ENCODE results near the gene SHE. TPM values are rescaled to one million over a fixed set of nuclear protein-coding genes. Genes with fewer than 3 reads are reported as not detected.

The SHE gene
- total RNA-seq, 1 experiment from 2014 or later = not detected

GRCh38 chr1:154453161-154453560 is 49.1 kb downstream of the SHE start:
- Histone ChIP-seq H3K9me3 (ENCODE audit: control insufficient read depth in 1 of 2, insufficient read depth in 1 of 2, low read depth in 1 of 2, low read length in 2 of 2) (no peaks in the 10 kb centered on the region), H3K79me2 (ENCODE audit: insufficient read depth, low read length) (no peaks in the 10 kb centered on the region), H3K27me3 (ENCODE audit: insufficient read depth, low read length) (no peaks in the 10 kb centered on the region), H3K4me1 (ENCODE audit: control insufficient read depth in 1 of 2, insufficient read depth in 2 of 2, low read length in 2 of 2) (peaks cover 6 to 10% of the 10 kb centered on the region in 2 experiments; a peak in 2 of 4 replicates), H3K4me2 (ENCODE audit: low read length) (no peak overlapping the region), H3K27ac (ENCODE audit: low read depth, low read length) (no peak overlapping the region), H3K4me3 (replicated peaks in 1 of 2; ENCODE audit: low read depth in 1 of 2, low read length in 2 of 2) (no peak overlapping the region), H3K9me2 (ENCODE audit: insufficient read depth) (no peaks in the 10 kb centered on the region), H2AFZ (ENCODE audit: low read depth, low read length, poor library complexity, severe bottlenecking) (no peak overlapping the region), H4K20me1 (ENCODE audit: insufficient read depth) (no peaks in the 10 kb centered on the region), H3K9ac (ENCODE audit: low read length) (no peak overlapping the region), H3K36me3 (ENCODE audit: control insufficient read depth in 1 of 2, insufficient read depth in 2 of 2, low read length in 2 of 2) (no peaks in the 10 kb centered on the region)
- CTCF ChIA-PET = interaction anchor here (1.1 kb wide), 1 partner anchor 127 kb away, joined by 3 read pairs; no protein-coding TSS in a partner anchor
- DNase-seq (ENCODE audit: low read depth, low spot score) (no peak), ATAC-seq (no peak)
- POLR2A ChIA-PET = no interaction called here
- intact Hi-C loops (cut with micrococcal nuclease) = no loop called here
- no peak for TF ChIP-seq CBX3 (IDR thresholded peaks at IDR 0.05; ENCODE audit: low read depth)
- no peak for TF ChIP-seq ELF1 (IDR thresholded peaks at IDR 0.05; ENCODE audit: borderline replicate concordance, low read depth)
- no peak for TF ChIP-seq ATF3 (IDR thresholded peaks at IDR 0.05)
- no peak for TF ChIP-seq ZFX (IDR thresholded peaks at IDR 0.05)
- TF ChIP-seq SIN3A (IDR thresholded peaks at IDR 0.05; ENCODE audit: low read depth) = no peak
- no peak for TF ChIP-seq CTCF (IDR thresholded peaks at IDR 0.05 in 2 of 3, conservative IDR thresholded peaks at IDR 0.05 in 1 of 3; ENCODE audit: borderline replicate concordance in 1 of 3, insufficient read depth in 1 of 3, low read depth in 2 of 3, low read length in 2 of 3)
- no peak for TF ChIP-seq CEBPB (IDR thresholded peaks at IDR 0.05; ENCODE audit: low read depth)
- TF ChIP-seq, protein P1, sequence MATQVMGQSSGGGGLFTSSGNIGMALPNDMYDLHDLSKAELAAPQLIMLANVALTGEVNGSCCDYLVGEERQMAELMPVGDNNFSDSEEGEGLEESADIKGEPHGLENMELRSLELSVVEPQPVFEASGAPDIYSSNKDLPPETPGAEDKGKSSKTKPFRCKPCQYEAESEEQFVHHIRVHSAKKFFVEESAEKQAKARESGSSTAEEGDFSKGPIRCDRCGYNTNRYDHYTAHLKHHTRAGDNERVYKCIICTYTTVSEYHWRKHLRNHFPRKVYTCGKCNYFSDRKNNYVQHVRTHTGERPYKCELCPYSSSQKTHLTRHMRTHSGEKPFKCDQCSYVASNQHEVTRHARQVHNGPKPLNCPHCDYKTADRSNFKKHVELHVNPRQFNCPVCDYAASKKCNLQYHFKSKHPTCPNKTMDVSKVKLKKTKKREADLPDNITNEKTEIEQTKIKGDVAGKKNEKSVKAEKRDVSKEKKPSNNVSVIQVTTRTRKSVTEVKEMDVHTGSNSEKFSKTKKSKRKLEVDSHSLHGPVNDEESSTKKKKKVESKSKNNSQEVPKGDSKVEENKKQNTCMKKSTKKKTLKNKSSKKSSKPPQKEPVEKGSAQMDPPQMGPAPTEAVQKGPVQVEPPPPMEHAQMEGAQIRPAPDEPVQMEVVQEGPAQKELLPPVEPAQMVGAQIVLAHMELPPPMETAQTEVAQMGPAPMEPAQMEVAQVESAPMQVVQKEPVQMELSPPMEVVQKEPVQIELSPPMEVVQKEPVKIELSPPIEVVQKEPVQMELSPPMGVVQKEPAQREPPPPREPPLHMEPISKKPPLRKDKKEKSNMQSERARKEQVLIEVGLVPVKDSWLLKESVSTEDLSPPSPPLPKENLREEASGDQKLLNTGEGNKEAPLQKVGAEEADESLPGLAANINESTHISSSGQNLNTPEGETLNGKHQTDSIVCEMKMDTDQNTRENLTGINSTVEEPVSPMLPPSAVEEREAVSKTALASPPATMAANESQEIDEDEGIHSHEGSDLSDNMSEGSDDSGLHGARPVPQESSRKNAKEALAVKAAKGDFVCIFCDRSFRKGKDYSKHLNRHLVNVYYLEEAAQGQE (IDR thresholded peaks at IDR 0.05; ENCODE audit: low read depth) = no peak
- TF ChIP-seq FOSL1 (IDR thresholded peaks at IDR 0.05; ENCODE audit: low read depth) = no peak
- TF ChIP-seq POLR2AphosphoS5 (IDR thresholded peaks at IDR 0.05; ENCODE audit: low read depth, low read length) = no peak
- TF ChIP-seq YY1 (IDR thresholded peaks at IDR 0.05; ENCODE audit: extremely low read depth, insufficient replicate concordance, low read depth, low read length) = no peak
- TF ChIP-seq POLR2A (IDR thresholded peaks at IDR 0.05; ENCODE audit: borderline replicate concordance, extremely low read depth, insufficient read depth, insufficient read length) = no peak
- TF ChIP-seq EZH2 (IDR thresholded peaks at IDR 0.05) = no peak
- TF ChIP-seq ZNF274 (IDR thresholded peaks at IDR 0.05; ENCODE audit: low read depth, low read length) = no peak
- RAD21 ChIA-PET (ENCODE audit: low non-redundant PET in 1 of 2, low total read pairs in 2 of 2, uncharacterized antibody in 2 of 2, unreplicated experiment in 2 of 2) = no interaction called here
- no TSS peak for BruUV-seq (replicated peaks)
